OCI-LY1 (cell line): ENCODE data around the gene OAS3.

Experiments
- EZH2 ChIP-seq: fragments of 200-600 bp; sonication (generic), shearing (Covaris generic); IDR thresholded peaks from 2 replicates; pipeline ENCODE4 v1.8.0; 2017; ENCODE audit warnings: borderline replicate concordance, mixed run types, mild to moderate bottlenecking, antibody characterized with exemption, low read length, moderate library complexity, mixed read lengths
- TF ChIP-seq, protein P1 (sequence below): fragments of 200-600 bp; sonication (generic), shearing (Covaris generic); IDR thresholded peaks from 2 replicates; pipeline ENCODE4 v1.5.1; 2017; ENCODE audit warnings: mild to moderate bottlenecking, antibody characterized with exemption, low read length, moderate library complexity, mixed read lengths

DNA sequence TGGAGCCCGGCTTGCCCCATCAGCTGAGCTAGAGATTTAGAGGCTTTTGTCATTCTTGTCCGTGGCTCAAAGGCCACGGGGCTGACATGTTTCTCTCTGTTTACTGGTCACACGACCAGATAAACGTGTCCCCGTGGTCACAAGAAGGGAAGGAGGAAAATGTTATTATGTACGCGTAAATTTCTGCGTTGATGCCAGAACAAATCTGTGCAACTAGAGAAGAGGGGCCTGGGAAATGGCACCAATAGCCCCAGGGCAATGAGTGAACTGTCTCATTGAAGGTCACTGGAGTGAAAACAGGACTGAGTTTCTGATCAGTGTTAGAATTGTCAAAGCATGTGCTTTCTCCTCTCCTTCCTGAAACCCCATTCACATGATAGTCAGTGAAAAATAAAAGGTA lies 65.4 kb downstream of the OAS3 start:
- no peak for TF ChIP-seq EZH2
- TF ChIP-seq, protein P1, sequence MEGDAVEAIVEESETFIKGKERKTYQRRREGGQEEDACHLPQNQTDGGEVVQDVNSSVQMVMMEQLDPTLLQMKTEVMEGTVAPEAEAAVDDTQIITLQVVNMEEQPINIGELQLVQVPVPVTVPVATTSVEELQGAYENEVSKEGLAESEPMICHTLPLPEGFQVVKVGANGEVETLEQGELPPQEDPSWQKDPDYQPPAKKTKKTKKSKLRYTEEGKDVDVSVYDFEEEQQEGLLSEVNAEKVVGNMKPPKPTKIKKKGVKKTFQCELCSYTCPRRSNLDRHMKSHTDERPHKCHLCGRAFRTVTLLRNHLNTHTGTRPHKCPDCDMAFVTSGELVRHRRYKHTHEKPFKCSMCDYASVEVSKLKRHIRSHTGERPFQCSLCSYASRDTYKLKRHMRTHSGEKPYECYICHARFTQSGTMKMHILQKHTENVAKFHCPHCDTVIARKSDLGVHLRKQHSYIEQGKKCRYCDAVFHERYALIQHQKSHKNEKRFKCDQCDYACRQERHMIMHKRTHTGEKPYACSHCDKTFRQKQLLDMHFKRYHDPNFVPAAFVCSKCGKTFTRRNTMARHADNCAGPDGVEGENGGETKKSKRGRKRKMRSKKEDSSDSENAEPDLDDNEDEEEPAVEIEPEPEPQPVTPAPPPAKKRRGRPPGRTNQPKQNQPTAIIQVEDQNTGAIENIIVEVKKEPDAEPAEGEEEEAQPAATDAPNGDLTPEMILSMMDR: no peak
